HG03354 (cell line): ENCODE measurements around the gene TUB.

Experiments used
- ATAC-seq: cut with Tn5 transposase; IDR thresholded peaks from one replicate; pipeline ENCODE4 v1.9.1; 2021; ENCODE audit warnings: mild to moderate bottlenecking; ENCODE audit not compliant: unreplicated experiment, poor library complexity, severe bottlenecking

The TUB gene

GRCh38 chr11:8041576-8041975 lies 39.4 kb upstream of the TUB start:
- no peak for ATAC-seq

DNA sequence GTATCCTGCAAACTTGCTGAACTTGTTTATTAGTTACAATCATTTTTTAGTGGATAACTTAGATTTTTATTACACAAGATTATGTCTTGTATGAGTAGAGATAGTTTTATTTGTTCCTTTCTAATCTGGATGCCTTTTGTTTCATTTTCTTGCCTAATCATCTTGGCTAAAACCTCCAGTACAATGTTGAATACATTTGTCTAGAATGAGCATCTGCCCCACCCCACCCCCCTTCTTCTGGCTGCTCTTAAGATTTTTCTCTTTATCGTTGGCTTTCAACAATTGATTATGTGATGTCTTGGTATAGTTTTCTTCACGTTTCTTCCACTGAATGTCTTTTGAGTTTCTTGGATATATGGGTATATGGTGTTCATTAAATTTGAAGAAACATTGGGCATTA lies 37.3 kb upstream of the TUB start:
- no peak for ATAC-seq

DNA sequence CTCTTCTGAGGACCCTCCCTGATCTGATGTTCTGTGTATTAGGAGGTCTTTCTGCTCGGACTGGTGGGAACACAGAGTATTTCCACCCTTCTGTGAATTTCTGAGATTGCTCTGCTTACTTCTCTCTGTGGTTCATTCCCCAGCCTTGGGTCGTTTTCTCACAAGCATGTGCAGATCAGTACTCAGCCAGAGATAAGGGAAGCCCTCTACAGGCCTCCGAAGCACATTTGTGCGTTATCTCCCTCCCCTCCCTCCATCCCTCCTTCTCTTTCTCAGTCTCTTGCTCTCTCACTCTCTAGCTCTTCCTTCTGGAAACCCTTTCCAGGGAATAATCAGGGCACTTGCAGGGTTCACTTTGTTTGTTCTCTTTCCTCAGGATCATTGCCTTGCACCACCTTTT lies 35.2 kb upstream of the TUB start:
- ATAC-seq = no peak

DNA sequence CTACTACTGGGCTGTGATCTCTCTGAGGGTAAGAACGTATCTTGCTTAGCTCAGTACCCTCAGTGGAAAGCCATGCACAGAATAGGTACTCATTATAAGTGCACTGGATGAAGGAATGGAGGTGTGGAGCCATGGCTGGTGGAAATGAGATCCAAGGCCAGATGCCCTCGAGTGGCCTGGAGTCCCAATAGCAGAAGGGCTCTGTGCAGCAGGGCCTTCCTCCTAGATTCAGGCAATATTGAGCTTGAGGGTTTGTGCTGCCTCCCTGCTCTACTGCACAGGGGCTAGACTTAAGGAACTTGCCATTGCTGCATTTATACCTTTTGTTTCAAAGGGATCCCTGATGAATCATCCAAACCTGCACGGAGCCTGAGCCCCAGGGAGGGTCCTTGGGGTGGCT lies 33.6 kb upstream of the TUB start:
- no peak for ATAC-seq

GRCh38 chr11:8049084-8049483 lies 31.9 kb upstream of the TUB start:
- ATAC-seq = no peak

DNA sequence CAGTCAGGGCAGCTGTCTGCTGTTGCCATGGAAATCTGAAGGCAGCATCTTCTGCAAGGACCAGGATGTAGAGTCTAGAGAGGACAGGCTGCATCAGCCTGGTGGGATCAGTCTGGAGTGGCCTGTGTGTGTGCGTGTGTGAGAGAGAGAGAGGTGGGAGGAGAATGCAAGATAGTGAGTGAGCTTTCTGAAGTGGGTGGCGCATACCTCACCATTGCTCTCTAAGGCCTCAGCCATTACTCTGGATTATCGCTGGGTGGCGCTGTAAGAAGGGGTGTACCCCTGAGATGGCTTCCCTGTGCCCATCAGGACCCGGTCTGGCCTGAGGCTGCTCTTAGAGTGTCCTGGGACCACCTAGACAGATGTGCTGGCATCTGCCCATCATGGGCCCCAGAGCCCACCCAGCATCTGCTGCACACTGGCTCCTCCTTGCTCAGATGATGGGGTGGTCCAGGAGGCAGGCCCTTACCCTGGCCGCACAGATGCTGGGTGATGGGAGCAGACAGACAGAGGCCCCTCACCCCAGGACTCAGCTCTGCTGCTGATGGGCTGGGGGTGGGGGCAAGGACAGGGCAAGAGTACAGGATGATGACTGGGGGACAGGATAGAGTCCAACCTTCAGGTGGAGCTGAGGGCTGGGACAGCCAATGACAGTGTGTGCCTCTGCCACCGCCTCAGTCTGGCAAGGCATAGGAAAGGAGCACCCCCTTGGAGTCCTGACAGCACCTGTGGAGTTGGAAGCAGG lies 25.7 kb upstream of the TUB start:
- ATAC-seq = no peak

GRCh38 chr11:8055836-8056526 lies 25.0 kb upstream of the TUB start:
- ATAC-seq = no peak

DNA sequence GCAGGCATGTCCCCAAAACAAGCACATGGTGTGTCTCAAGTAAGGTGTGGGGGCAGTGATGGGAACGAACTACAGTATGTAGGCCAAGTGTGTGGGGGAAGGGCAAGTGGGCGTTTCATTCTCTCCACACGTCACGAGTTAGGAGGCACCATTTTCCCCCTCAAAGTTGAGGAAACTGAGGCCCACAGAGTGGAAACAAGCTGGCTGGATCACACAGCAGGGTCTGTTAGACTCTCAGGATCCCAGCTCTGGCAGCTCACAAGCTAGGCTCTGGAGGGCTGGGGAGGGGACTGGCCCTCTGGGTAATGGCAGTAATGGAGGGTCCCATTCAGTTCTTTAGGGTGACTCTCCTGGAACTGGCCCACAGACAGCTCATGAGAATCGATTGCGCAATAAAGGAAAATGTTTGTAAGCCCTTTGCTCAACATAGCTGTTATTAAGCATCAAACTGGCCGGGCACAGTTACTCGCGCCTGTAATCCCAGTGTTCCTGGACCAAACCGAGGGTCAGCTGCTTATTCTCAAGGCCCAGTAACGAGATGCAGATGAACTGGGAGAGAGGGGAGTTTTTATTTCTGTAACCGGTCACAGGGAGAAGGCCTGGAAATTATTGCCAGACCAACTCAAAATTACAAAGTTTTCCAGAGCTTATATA lies 24.1 kb upstream of the TUB start:
- ATAC-seq = no peak

- ATAC-seq = no peak
Measured at GRCh38 chr11:8058216-8058615, 22.8 kb upstream of the TUB start.

- ATAC-seq = no peak
Measured at GRCh38 chr11:8059030-8059429, 22.0 kb upstream of the TUB start.

GRCh38 chr11:8059571-8060011 lies 21.4 kb upstream of the TUB start:
- no peak for ATAC-seq

- ATAC-seq = no peak
Measured at GRCh38 chr11:8060146-8060719, 20.8 kb upstream of the TUB start.

DNA sequence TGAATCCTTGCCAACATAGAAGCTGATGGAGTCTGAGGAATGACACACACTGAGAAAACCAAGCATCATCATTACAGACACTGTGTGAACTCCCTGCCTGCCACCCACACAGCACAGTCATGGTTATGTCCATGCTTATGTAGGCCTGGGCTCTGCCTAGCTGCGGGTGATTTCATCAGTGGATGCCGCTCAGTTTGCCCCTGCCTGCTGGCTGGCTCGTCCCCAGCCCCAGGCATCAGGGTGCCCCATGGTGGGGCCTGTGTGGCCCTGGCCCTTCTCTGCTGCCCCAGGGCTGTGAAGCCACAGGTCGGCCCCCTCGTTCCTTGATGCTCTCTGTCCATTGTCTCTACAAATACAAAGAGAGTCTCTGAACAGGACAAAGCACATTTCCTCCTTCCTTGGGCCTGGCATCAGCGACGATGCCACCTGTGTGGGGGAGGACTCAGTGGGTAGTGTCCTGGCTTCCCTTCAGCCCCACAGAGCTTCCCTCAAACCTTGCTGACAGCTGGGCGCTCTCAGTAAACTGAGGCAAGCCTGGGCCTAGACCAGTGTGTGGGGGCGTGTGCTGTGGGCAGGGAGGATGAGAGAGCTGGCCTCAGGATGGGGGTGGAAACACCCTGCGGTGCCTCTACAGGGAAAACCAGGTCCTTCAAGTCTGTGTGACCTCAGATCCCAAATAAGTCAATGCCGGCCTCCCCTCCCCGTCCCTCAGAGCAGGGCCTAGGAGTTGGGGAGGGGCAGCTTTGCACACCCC lies 20.0 kb upstream of the TUB start:
- ATAC-seq = no peak

- no peak for ATAC-seq
Measured at GRCh38 chr11:8061555-8062428, 19.2 kb upstream of the TUB start.

- no peak for ATAC-seq
Measured at GRCh38 chr11:8062781-8063257, 18.2 kb upstream of the TUB start.

DNA sequence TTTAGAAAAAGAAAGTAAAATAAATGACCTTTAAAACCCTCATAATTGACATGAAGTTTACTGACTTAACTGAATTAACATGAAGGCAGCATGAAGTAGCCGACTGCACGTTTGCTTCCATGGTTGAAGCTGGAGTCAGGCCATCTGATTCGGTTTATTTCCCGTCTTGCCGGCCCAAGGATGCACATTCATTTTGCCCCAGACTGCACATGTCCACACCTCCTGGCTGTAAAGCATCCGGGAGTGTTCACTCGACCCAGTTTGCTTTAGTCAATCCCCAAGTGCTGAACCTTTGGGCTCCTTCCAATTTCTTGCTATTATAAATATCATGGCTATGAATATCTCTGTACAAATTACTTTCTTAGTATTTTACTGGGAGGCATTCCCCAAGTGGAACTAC lies 17.7 kb upstream of the TUB start:
- no peak for ATAC-seq

DNA sequence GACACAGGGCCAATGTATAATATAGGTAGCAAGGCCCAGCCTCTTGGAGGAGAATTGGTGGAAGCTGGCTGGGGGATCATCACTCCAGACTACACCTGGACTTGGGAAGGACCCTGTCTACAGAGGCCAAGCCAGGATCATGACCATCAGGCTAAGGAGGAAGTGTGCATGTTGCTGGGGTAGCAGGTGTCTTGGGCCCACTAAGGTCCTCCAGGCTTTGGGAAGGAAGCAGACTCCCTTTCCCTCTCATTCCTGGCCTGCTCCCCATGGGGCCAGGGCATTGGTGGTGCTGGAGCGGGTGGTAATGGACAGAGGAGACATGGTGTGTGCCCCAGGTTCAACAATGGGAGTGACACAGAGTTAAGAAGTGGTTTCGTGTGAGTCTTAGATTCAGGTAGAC lies 16.0 kb upstream of the TUB start:
- no peak for ATAC-seq

GRCh38 chr11:8066036-8066910 lies 14.7 kb upstream of the TUB start:
- ATAC-seq = no peak
